Testis (tissue), 2 donors: ENCODE results near the gene RUNX1.

ENCODE experiments used
- POLR2A ChIP-seq: fragments of 450-650 bp; IDR thresholded peaks from one replicate; pipeline ENCODE4 v1.6.1; 2017; ENCODE audit warnings: antibody characterized with exemption, mild to moderate bottlenecking, moderate library complexity
- TF ChIP-seq, protein P1 (sequence below), 3 experiments: fragments of 450-650 bp in 2 of 3; fragments of 200-600 bp in 1 of 3; sonication (generic) in 1 of 3; IDR thresholded peaks; one replicate each; pipeline ENCODE4 v1.5.1; 2016 to 2019; ENCODE audit warnings: antibody characterized with exemption in 3 of 3, mild to moderate bottlenecking in 2 of 3, moderate library complexity in 1 of 3

DNA sequence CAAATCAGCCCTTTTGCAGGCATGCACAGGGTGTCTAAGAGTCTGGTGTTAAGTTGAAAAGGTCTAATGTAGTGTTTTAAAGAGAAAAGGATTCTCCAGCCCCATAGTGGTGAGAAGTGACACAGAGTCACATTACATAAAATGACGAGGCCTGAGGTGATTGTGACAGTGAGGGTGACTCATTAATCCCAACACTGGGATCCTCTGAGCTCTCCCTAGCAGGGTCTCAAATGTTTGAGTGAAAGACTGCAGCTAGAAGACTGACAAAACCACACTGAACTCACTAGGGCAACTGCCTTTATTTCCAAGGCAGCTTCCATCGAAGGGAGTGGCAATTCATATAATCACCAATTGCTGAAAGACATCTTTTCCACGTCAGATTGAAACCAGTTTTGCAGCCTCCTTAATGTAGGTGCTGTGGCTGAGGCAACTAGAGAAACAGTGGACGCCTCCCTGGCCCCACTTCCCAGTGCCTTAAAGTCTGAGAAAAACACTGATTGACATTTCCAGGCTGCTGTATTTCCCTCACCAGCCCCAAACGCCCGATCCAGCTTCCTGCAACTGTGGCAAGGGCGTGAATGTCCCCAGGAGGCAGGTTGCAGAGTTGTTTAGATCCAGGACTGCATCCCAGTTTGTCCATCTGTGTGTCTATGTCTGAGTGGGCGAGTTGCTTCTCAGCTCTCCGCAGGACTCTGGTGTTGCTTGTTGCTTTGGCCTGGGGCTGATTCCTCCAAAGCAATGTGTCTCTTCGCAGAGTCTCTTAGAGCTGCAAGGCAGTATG is 81.4 kb downstream of the RUNX1 start:
- no peak for TF ChIP-seq POLR2A
- TF ChIP-seq, protein P1, sequence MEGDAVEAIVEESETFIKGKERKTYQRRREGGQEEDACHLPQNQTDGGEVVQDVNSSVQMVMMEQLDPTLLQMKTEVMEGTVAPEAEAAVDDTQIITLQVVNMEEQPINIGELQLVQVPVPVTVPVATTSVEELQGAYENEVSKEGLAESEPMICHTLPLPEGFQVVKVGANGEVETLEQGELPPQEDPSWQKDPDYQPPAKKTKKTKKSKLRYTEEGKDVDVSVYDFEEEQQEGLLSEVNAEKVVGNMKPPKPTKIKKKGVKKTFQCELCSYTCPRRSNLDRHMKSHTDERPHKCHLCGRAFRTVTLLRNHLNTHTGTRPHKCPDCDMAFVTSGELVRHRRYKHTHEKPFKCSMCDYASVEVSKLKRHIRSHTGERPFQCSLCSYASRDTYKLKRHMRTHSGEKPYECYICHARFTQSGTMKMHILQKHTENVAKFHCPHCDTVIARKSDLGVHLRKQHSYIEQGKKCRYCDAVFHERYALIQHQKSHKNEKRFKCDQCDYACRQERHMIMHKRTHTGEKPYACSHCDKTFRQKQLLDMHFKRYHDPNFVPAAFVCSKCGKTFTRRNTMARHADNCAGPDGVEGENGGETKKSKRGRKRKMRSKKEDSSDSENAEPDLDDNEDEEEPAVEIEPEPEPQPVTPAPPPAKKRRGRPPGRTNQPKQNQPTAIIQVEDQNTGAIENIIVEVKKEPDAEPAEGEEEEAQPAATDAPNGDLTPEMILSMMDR (IDR thresholded peaks at IDR 0.05): no peak
